T-helper 22 cell (primary cell): Measurements from ENCODE around the gene ECE1.
A peak's percentile ranks its signal among the peaks of the same experiment; 100 is the strongest.

Experiments
- DNase-seq: peaks from one replicate; pipeline ENCODE4 v3.0.0-alpha.2; 2020; ENCODE audit warnings: low read depth

Gene ECE1

GRCh38 chr1:21289700-21290545 is at the start of gene ECE1:
Gene ECE1 (minus strand): TSS chr1:21290463. CDS start chr1:21290414, 49 bp downstream.
- DNase-seq: peak; percentile 49

DNA sequence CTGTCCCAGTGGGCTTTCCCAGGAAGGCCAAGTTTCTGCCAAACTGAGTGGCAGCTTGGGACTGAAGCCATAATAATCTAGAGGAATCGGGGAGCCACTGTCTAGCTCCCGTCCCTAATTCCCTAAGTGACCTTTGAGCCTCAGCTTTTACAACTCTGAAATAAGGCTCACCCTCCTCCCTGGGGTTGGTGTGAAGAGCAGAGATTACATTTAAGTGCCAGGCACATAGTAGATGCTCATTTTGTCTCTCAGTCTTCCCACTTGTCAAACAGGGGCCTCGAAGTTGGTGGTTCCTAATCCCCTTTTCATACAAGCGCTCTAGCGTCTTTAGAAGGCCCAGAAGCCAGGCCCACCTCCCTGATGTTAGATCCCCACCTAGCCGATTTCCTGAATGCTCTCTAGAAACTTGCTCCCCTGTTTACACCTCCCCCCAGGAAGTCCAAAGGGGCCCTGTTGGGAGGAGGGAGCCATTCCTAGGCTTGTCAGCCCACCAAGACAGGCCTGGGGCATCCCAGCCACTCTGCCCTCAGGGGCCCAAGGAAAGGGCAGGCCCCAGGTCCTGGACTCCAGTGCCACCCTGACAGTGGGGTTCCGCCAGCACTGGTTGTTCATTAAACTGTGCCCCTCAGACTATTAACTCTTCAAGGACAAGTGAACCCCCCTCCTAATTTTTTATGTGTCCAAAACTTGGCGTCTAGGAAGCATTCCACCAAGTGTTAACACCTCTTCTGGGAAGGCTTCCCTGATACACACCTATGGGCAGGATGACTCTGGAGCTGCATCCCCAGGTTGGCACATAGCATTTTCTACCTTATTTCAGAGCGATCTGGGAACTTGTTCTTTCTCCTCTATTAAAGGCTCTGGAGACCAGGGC is 49.3 kb upstream of the ECE1 start:
- no peak for DNase-seq

GRCh38 chr1:21338573-21339355 is 48.5 kb upstream of the ECE1 start:
- no peak for DNase-seq

DNA sequence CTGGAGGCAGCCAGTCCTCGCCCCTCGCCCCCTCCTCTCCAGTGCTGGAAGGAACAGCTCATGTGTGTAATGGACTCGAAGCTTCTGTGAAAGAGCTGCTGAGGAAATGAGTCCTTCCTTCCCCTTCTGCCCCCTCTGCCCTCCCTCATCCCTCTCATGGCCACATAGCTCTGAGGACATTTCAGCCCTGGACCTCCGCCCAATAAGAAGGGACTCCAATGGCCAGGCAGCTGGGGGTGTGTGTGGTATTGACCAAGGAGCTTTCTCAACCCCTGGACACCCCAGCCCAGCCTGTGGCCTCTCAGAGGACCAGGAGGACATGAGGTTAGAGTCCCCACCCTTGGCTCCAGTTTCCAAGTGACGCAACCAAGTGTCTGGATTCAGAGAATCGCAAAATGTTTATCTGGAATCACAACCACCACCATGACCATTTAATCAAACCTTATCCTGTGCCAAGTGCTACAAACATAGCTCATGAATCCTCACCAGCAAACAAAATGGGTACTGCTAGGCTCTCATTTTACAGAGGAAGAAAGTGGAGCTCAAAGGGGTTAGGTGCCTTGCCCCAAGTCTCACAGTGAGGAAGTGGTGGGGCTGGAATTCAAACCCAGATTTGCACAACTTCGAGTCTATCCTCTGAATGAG is 47.8 kb upstream of the ECE1 start:
- DNase-seq: no peak

DNA sequence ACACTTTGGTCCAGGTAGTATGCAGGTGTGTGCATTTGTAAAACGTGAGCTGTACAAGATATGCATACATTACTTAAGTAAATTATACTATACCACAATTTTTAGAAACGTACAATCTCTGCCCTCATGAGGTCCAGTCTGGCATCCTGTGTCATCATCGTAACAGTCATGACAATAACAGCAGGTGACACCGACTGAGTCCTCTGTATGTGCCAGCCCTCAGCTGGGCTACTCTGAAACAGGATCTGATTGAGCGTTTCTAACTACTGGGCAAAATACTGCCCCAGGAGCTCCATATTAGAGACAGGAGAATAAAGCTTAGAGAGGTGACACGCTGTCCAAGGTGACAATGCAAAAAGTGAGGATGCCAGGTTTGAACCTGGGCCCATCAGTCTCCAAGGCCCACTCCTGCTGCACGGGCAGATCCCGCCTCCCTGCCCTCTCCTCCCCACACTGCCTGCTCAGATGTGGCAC is 47.2 kb upstream of the ECE1 start:
- no peak for DNase-seq

DNA sequence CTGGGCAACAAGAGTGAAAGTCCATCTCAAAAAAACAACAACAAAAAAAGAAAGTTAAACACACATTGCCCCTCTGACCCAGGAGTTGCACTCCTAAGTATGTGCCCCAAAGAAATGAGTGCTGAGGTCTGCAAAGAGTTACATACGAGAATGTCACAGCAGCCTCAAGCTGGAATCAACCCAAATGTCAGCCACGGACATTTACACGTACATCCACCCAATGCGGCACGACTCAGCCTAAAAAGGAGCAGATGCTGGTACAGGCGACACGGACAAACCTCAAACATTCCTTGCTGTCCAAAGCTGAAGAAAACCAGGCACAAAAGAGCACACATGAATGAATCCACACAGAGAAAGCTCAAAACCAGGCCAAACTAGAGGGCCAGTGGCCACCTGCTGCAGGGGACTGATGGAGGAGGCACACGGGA is 46.8 kb upstream of the ECE1 start:
- no peak for DNase-seq

DNA sequence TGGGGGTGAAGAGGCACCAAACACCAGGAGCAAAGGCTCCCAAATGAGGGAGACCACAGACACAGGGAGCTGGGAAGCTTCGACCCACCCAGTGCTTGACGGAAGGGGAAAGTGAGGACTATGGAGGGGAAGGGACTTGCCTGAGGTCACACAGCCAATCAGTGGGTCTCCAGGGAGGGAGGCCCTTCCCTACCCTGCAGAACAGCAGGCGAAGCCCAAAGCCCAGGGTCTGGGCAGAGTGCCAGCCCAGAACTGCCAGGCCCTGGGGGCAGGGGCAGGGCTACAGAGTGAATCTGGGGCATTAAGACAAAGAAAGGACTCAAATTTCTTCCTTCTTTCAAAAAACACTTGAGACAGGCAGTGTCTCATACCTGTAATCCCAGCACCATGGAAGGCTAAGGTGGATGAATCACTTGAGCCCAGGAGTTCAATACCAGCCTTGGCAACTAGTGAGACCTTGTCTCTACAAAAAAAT is 45.5 kb upstream of the ECE1 start:
- no peak for DNase-seq

DNA sequence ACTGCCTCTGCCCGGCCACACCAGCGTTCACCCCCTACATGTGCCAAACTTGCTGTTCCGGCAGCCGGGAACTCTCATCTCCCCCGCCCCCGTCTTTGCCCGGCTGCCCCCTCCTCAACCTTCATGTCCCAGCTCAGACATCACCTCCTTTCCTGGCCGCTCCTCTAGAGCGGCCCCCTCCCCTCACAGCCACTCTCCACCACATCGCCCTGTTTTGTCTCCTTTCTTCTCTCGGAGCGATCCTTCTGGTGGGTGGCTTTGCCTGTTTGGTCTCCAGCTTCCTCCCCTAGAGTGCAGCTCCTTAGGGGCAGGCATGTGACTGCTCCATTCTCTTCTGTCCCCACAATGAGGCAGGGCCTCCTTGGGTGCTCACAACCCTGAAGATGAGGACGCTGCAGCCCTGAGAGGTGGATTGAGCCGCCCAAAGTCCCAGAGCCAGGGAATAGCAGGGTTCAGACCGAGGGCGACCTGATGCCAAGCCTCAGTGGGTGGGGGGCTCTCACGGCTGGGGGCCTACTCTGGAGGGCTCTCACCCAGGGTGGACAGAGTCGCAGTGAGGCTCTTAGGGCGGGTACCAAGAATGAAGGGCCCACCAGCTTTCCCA is 44.9 kb upstream of the ECE1 start:
- no peak for DNase-seq

DNA sequence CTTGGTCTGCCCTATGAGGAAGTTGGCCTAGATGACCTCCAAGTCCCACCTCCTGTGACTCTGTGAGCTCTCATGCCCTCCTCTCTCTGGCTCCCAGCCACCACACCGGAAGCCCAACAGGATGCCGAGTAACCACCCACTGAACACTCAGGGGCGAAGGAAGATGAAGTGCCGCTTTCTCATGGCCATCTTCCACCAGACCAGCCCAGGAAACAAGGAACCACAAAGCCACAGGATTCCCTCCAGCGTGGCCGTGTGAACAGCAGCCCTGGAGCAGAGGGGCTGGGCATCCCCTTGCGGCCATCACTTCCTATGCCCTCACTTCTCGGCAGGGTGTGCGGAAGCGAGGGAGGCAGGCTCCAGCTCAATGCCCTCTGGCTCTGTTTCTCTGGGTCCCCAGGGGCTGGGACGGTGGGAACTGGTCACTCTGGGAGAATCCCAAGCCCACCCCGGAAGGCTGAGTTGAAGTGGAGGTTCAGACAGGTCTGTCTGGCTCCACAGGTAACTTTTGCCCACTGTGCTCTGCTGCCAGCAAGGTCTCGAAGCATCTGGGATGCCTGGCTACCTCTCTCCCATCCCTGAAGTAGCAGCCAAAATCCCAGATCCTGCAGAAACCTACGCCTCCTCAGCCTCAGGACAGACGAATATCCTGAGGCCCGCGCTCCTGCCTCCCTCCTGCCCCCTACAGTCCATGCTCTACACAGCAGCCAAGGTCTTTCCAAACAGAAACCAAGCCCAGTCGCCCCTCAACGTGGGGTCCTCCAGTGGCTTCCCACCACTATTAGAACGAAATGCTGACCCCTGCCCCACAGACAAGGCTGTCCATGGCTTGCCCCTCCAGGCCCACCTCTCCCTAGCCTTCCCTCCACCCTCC is 44.2 kb upstream of the ECE1 start:
- DNase-seq: peak; percentile 76

DNA sequence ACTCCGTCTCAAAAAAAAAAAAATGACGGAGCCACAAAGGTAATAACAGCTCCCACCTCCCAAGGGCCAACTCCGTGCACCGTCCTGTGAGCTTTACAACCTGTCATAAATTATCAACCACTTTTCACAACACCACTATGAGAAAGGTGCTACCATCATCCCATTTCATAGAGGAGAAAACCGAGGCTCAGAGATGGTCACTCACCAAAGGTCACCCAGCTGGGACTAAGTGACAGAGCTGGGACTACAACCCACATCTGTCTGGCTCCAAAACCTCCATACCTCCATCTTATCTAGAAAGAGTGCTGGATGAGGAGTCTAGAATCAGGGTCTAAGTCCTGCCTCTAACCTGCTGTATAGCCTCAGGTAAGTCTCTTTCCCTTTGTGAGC is 43.6 kb upstream of the ECE1 start:
- no peak for DNase-seq

DNA sequence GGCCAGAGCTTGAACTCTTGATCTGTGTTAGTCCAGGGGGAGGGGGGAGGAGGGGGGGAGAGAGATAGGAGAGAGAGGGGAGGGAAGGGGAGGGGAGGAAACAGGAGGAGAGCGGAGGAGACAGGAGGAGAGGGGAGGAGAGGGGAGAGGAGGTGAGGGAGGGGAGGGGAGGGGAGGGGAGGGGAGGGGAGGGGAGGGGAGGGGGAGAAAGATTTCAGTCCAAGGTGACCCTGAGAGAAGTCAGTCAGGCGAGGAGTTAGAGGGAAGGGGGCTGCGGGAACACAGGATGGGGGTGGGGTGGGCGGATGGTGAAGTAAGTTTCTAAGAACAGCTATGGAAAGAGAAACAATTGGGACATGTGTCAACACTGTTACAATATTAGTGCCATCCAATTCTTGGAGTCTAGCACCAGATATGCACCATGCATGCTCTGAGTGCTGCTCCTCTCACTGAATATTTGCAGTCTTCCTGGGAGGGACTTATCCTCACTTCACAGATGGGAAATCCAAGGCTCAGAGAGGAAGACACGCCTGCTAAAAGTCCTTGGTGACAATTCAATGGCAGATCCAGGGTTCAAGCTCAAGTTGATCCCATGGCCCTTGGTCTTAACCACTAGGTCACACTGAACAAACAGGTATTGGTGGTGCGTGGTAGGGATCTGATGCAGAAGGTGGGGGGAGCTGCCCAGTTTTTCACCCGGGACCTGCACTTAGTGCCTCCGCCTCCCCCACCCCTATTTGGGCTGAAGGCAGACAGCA is 42.5 kb upstream of the ECE1 start:
- DNase-seq: no peak

DNA sequence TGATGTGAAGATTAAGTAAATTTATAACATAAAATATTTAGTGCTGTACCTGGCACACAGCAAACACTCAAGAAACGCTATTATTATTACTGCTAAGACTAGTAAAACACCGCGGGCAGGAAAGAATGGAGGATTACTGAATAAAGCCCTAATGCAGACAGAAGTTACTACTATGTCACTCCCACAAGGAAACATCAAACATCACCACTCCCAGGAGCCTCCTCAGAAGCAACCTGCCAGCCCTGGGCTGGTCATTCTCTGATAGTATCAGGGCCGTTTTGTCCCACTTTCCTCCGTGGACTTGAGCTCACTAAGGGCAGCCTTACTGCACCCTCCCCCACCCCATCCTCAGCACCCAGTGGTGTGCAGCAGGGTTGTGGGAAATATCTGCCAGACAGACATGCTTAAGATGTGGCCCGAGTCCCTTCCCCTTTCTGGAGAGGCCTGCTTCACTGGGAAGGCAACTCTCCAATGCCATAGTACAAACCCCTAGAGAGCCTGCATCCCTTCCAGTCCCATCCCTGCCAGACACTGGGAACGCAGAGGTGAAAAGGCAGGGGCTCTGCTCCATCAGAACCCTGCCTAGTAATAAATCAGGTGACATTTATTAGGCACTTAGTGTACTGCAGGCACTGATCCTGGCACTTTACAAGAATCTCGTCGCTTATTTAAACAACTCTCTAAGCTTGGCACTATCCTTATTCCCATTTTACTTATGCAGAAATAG is 41.7 kb upstream of the ECE1 start:
- DNase-seq: no peak

- no peak for DNase-seq
These were observed 40.3 kb upstream of the ECE1 start for GRCh38 chr1:21330544-21330943.

GRCh38 chr1:21329209-21329844 is 39.1 kb upstream of the ECE1 start:
- DNase-seq: no peak

- no peak for DNase-seq
These were observed 37.5 kb upstream of the ECE1 start for GRCh38 chr1:21327566-21328323.

- no peak for DNase-seq
These were observed 36.6 kb upstream of the ECE1 start for GRCh38 chr1:21326861-21327344.

GRCh38 chr1:21325731-21326387 is 35.6 kb upstream of the ECE1 start:
- DNase-seq: no peak
